Heart left ventricle (tissue), 16 donors: Measurements from ENCODE around the gene CLEC2B. TPM values are rescaled to one million over a fixed set of nuclear protein-coding genes. Genes with fewer than 3 reads are reported as not detected.

ENCODE experiments used
- ATAC-seq, 4 donors: fragments of 200-7000 bp; cut with Tn5 transposase; one replicate each; pipeline ENCODE4 v1.9.1; 2020 to 2022; ENCODE audit warnings: moderate library complexity in 4 of 4, mild to moderate bottlenecking in 3 of 4, moderate number of reproducible peaks in 1 of 4
- DNase-seq, 5 donors: peaks; one replicate each; pipeline ENCODE4 v3.0.0-alpha.2; 2020
- H3K27ac ChIP-seq, 12 donors: fragments of 200-600 bp; sonication (generic) in 4 of 12; one replicate each; pipeline versions ENCODE4 v1.5.0 to v1.8.0; 2016 to 2022; ENCODE audit warnings: mild to moderate bottlenecking in 2 of 12
- H3K27me3 ChIP-seq, 9 donors: fragments of 200-600 bp; sonication (generic) in 2 of 9; one replicate each; pipeline versions ENCODE4 v1.5.1 to v1.8.0; 2016 to 2022; ENCODE audit warnings: mild to moderate bottlenecking in 3 of 9
- H3K36me3 ChIP-seq, 9 donors: fragments of 200-600 bp; sonication (generic) in 2 of 9; one replicate each; pipeline versions ENCODE4 v1.5.0 to v1.8.0; 2018 to 2022; ENCODE audit warnings: mild to moderate bottlenecking in 2 of 9
- H3K4me1 ChIP-seq, 12 donors: fragments of 200-600 bp; sonication (generic) in 4 of 12; one replicate each; pipeline versions ENCODE4 v1.5.0 to v1.8.0; 2016 to 2022; ENCODE audit warnings: mild to moderate bottlenecking in 3 of 12
- H3K4me3 ChIP-seq, 12 donors: fragments of 200-600 bp; sonication (generic) in 4 of 12; one replicate each; pipeline versions ENCODE4 v1.5.0 to v1.8.0; 2017 to 2022; ENCODE audit warnings: mild to moderate bottlenecking in 9 of 12, moderate library complexity in 4 of 12
- H3K9me3 ChIP-seq, 12 donors: fragments of 200-600 bp; sonication (generic) in 4 of 12; one replicate each; pipeline versions ENCODE4 v1.5.0 to v1.8.0; 2016 to 2022; ENCODE audit warnings: mild to moderate bottlenecking in 1 of 12
- POLR2A ChIP-seq, 2 donors: fragments of 450-650 bp; IDR thresholded peaks; one replicate each; pipeline ENCODE4 v1.6.1; 2017; ENCODE audit warnings: antibody characterized with exemption in 2 of 2, mild to moderate bottlenecking in 2 of 2, moderate library complexity in 2 of 2
- WGBS, 4 donors: extraction: QIAGEN DNeasy Blood & Tissue Kit in 2 of 4; methylation state at CpG; one replicate each; pipeline versions ENCODE4 v1.1.5 to v1.1.7; 2013 to 2018; 5-methylcytosine and 5-hydroxymethylcytosine counted together
- intact Hi-C, 10 donors: fragments of 100-400 bp; cut with DNase I; formaldehyde crosslinking; loops; one replicate each; pipeline versions ENCODE4 v1.11.1 to v1.14.2; 2022
- polyA plus RNA-seq, 2 donors: library from polyadenylated mRNA; stranded (reverse); fragments of 200-250 nt; gene quantifications; one replicate each; pipeline ENCODE4 v1.2.3, GENCODE V29; 2013
- total RNA-seq, 9 donors: library from RNA; depleted of rRNA in 2 of 9; stranded (reverse); fragments of >200 nt in 2 of 9; fragmentation: NEBNext Ultra II Directional in 3 of 9; extraction: Animal tissue kit (Norgen Biotek cat#: 25700) in 3 of 9; gene quantifications; one replicate each; pipeline versions ENCODE4 v1.1.0 to v1.2.4, GENCODE V29; 2016 to 2023
- TF ChIP-seq, protein P1 (sequence below), 12 donors: fragments of 200-600 bp; sonication (generic) in 4 of 12; IDR thresholded peaks; one replicate each; pipeline versions ENCODE4 v1.5.0 to v1.8.0; 2018 to 2022; ENCODE audit warnings: antibody characterized with exemption in 12 of 12, mild to moderate bottlenecking in 5 of 12
- donor health status: ischemic (EF 13 %, LVEDD 7.1; RV severe dilation, severe dysfunction).
- donor health status: healthy with polysubstance abuse.
- donor health status: DM: no; HTN: yes; CAD: no.
- donor health status: DM: no; HTN: no; CAD: no.
- donor health status: ischemic (EF 25% LVEDD 6.9; RV normal size, moderate dysfunction).
- donor health status: ischemic (EF 25% LVEDD 5.7; RV mildly dilated, moderate dysfunction).
- donor health status: healthy.
- donor health status: DM: yes; HTN: yes; CAD: no.
- donor health status: ischemic (EF 35%, LVEDD 5.7; RV mildly dilated, moderate dysfunction).
- donor health status: nonischemic (EF 11% LVEDD 7.7; RV severe dilation, severe dysfunction).
- donor health status: DM: yes; HTN: yes; CAD: no.
- donor health status: PGD.
- donor health status: ischemic (EF 29% LVEDD 5.4; RV normal size, mild dysfunction).
- donor health status: nonischemic (EF 23%, LVEDD 6.1; RV moderate dilation, normal function).

The CLEC2B gene
- total and polyA plus RNA-seq, 11 donors, result 2.7 to 18.8 (median 4.5) TPM

DNA sequence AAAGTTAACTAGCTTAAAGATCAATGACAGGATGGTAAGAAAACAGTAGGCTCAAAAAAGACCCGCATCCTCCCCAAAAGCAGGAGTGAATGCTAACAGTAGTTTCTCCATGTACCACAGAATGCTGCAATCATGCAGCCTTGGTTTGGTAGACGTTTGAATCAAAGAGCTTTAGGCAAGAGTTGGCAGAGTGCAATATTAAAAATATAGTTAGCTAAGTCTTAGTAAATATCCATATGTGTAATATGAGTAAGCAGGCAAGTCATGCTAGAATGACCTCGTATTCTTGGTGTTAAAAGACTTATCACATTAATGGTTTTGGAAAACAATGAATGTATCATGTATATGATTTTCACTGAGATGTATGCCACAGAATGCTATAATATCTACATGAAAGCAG is 60.6 kb downstream of the CLEC2B start:
- H3K27ac ChIP-seq, result no peak overlapping the region
- WGBS, 4 donors, result 68 to 84% (median 74%) methylated on average over 3 of the region's 3 CpGs
- TF ChIP-seq, protein P1, sequence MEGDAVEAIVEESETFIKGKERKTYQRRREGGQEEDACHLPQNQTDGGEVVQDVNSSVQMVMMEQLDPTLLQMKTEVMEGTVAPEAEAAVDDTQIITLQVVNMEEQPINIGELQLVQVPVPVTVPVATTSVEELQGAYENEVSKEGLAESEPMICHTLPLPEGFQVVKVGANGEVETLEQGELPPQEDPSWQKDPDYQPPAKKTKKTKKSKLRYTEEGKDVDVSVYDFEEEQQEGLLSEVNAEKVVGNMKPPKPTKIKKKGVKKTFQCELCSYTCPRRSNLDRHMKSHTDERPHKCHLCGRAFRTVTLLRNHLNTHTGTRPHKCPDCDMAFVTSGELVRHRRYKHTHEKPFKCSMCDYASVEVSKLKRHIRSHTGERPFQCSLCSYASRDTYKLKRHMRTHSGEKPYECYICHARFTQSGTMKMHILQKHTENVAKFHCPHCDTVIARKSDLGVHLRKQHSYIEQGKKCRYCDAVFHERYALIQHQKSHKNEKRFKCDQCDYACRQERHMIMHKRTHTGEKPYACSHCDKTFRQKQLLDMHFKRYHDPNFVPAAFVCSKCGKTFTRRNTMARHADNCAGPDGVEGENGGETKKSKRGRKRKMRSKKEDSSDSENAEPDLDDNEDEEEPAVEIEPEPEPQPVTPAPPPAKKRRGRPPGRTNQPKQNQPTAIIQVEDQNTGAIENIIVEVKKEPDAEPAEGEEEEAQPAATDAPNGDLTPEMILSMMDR (IDR thresholded peaks at IDR 0.05), result no peak
- no peak for TF ChIP-seq POLR2A (IDR thresholded peaks at IDR 0.05)
- H3K27me3 ChIP-seq, result peaks cover 0 to 10% (median 0%) of the 10 kb centered on the region in 9 donors
- H3K36me3 ChIP-seq, result no peaks in the 10 kb centered on the region
- peaks cover 0 to 18% (median 0%) of the 10 kb centered on the region in 12 donors for H3K4me1 ChIP-seq
- intact Hi-C loops, result no loop called here
- no peak for DNase-seq
- no peak for ATAC-seq
- no peak overlapping the region for H3K4me3 ChIP-seq
- no peaks in the 10 kb centered on the region for H3K9me3 ChIP-seq

DNA sequence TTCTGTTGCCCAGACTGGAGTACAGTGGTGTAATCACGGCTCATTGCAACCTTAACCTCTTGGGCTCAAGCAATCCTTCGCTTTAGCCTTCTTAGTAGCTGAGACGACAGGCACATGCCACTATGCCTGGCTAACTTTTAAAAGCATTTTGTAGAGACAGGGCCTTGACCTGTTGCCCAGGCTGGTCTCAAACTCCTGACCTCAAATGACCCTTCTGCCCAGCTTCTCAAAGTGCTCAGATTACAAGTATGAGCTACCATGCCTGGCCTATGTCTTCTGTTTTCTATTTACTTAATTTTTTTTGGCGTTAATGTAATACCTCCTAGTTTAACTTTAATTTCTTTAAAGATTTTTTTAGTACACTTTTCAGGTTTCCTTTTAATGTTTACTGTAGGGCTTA is 62.4 kb downstream of the CLEC2B start:
- no peak for DNase-seq
- Histone ChIP-seq H3K4me3 (no peak overlapping the region), H3K27ac (no peak overlapping the region), H3K27me3 (peaks cover 0 to 6% (median 0%) of the 10 kb centered on the region in 9 donors), H3K4me1 (peaks cover 0 to 18% (median 0%) of the 10 kb centered on the region in 12 donors), H3K36me3 (no peaks in the 10 kb centered on the region), H3K9me3 (no peaks in the 10 kb centered on the region)
- ATAC-seq, result no peak
- WGBS, 4 donors, result 75 to 80% (median 76%) methylated on average over 4 of the region's 4 CpGs
- TF ChIP-seq POLR2A (IDR thresholded peaks at IDR 0.05), result no peak
- TF ChIP-seq, protein P1 (IDR thresholded peaks at IDR 0.05), result no peak
- intact Hi-C loops, result no loop called here

DNA sequence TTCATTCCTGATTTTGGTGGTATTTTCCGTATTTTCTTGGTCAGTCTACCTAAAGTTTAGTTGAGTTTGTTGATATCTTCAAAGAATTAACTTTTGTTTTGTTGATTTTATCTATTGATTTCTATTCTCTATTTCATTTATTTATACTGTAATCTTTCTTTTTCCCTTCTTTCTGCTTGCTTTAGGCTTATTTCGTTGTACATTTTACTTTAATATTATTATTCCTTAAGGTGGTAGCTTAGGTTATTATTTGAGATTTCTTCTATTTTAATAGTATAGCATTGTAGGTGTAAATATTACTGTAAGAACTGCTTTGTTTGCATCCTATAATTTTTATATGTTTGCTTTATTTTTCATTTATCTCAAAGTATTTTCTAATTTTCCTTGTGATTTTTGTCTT is 63.3 kb downstream of the CLEC2B start:
- no peak for DNase-seq
- intact Hi-C loops, result no loop called here
- no peak for TF ChIP-seq POLR2A (IDR thresholded peaks at IDR 0.05)
- TF ChIP-seq, protein P1 (IDR thresholded peaks at IDR 0.05), result no peak
- no peak overlapping the region for H3K27ac ChIP-seq
- ATAC-seq, result no peak
- peaks cover 0 to 5% (median 0%) of the 10 kb centered on the region in 9 donors for H3K27me3 ChIP-seq
- no peak overlapping the region for H3K4me3 ChIP-seq
- no peaks in the 10 kb centered on the region for H3K9me3 ChIP-seq
- H3K4me1 ChIP-seq, result peaks cover 0 to 10% (median 0%) of the 10 kb centered on the region in 12 donors
- no peaks in the 10 kb centered on the region for H3K36me3 ChIP-seq
- WGBS, 4 donors, result 92 to 97% (median 96%) methylated on average over 2 of the region's 2 CpGs

Other genes starting within 250 kb of the CLEC2B start
- 10 to 100 TPM in 1 of 9 donors, 1 to 10 TPM in 8; 1.4 to 18.7 (median 1.6) TPM for gene CLEC2D, start 199.6 kb downstream of the CLEC2B start, total RNA-seq
- gene CLEC2D, start 199.6 kb downstream of the CLEC2B start, polyA plus RNA-seq, result 1 to 10 TPM; 1.1 to 4.2 TPM
- gene CLECL1, start 136.3 kb downstream of the CLEC2B start, total RNA-seq, result 1 to 10 TPM in 1 of 9 donors, under 1 TPM in 1, not detected in 7; 0.93 to 4.6 TPM
- not detected for gene CLECL1, start 136.3 kb downstream of the CLEC2B start, polyA plus RNA-seq
- 1 to 10 TPM in 2 of 9 donors, under 1 TPM in 4, not detected in 3; 0.16 to 6.4 (median 0.52) TPM for gene CD69, start 108.5 kb downstream of the CLEC2B start, total RNA-seq
- gene CD69, start 108.5 kb downstream of the CLEC2B start, polyA plus RNA-seq, result under 1 TPM; 0.30 to 0.53 TPM
- 1 to 10 TPM in 1 of 9 donors, under 1 TPM in 6, not detected in 2; 0.30 to 1.1 (median 0.56) TPM for gene KLRF1, start 41.9 kb downstream of the CLEC2B start, total RNA-seq
- gene KLRF1, start 41.9 kb downstream of the CLEC2B start, polyA plus RNA-seq, result under 1 TPM; 0.08 to 0.76 TPM
- not detected for gene KLRF2, start 12.1 kb upstream of the CLEC2B start, total RNA-seq
- not detected for gene KLRF2, start 12.1 kb upstream of the CLEC2B start, polyA plus RNA-seq
- gene CLEC2A, start 63.0 kb upstream of the CLEC2B start, total RNA-seq, result not detected
- gene CLEC2A, start 63.0 kb upstream of the CLEC2B start, polyA plus RNA-seq, result not detected
- 10 to 100 TPM in 2 of 9 donors, 1 to 10 TPM in 2, under 1 TPM in 3, not detected in 2; 0.20 to 16.8 (median 1.3) TPM for gene CLEC12A, start 102.1 kb upstream of the CLEC2B start, total RNA-seq
- gene CLEC12A, start 102.1 kb upstream of the CLEC2B start, polyA plus RNA-seq, result 1 to 10 TPM in 1 of 2 donors, under 1 TPM in 1; 0.27 to 1.1 TPM
- gene CLEC1B, start 129.8 kb upstream of the CLEC2B start, total RNA-seq, result not detected
- gene CLEC1B, start 129.8 kb upstream of the CLEC2B start, polyA plus RNA-seq, result not detected
- gene CLEC12B, start 141.3 kb upstream of the CLEC2B start, total RNA-seq, result under 1 TPM in 2 of 9 donors, not detected in 7; 0.43 to 0.59 TPM
- not detected for gene CLEC12B, start 141.3 kb upstream of the CLEC2B start, polyA plus RNA-seq
- under 1 TPM in 4 of 9 donors, not detected in 5; 0.12 to 0.24 (median 0.22) TPM for gene CLEC9A, start 161.3 kb upstream of the CLEC2B start, total RNA-seq
- gene CLEC9A, start 161.3 kb upstream of the CLEC2B start, polyA plus RNA-seq, result under 1 TPM in 1 of 2 donors, not detected in 1; 0.04 TPM
- gene CLEC1A, start 229.6 kb upstream of the CLEC2B start, total RNA-seq, result 1 to 10 TPM; 1.2 to 7.3 (median 2.5) TPM
- 1 to 10 TPM; 2.5 to 3.1 TPM for gene CLEC1A, start 229.6 kb upstream of the CLEC2B start, polyA plus RNA-seq